ENCODE data around the gene MND1.

Gene MND1

DNA sequence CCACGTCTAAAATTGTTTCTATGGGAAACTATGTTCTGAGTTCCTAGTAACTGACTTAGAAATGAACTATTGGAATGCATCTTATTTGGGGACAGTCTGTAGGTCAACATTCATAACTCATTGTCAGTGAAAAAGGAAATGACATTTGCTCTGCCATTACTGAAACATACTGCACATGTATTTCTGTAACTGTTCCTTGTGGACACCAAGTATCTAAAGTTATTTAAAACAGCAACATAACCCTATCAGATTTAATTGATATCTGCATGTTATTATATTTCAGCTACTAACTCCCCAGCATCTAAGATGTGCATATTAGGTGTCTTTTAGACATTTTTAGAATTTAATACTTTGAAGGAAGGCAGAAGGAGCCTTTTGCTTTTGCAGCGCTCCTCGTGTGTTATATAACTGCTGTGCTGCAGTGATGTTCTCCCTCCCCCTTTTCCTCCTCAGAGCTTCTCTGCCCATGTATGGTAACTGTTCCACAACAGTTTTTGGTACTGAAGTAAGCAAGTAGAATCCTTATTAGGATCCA lies 84.5 kb downstream of the MND1 start:
- no peak overlapping the region for H3K18ac ChIP-seq (ENCODE audit: low read depth in 1 of 2, low read length in 2 of 2)
- H2BK120ac ChIP-seq (ENCODE audit: low read depth, low read length), result no peak overlapping the region
- no peak overlapping the region for H3K4me2 ChIP-seq (ENCODE audit: low read length, poor library complexity, severe bottlenecking)
- no peak overlapping the region for H2BK15ac ChIP-seq (ENCODE audit: low read depth, poor library complexity, severe bottlenecking)
- no peaks in the 10 kb centered on the region for H3K4me1 ChIP-seq (ENCODE audit: control insufficient read depth, insufficient read depth, low read depth, low read length)
- H3K9ac ChIP-seq (ENCODE audit: low read length), result no peak overlapping the region
- H4K8ac ChIP-seq (ENCODE audit: low read length), result no peak overlapping the region
- no peaks in the 10 kb centered on the region for H3K9me3 ChIP-seq (ENCODE audit: control insufficient read depth, low read length)
- no peak overlapping the region for H2AK5ac ChIP-seq (ENCODE audit: low read length, severe bottlenecking)
- no peak overlapping the region for H2BK12ac ChIP-seq (ENCODE audit: low read length in 2 of 2)
- no peak overlapping the region for H4K91ac ChIP-seq (ENCODE audit: low read length)
- H3K27me3 ChIP-seq (ENCODE audit: control insufficient read depth in 1 of 2, insufficient read depth in 1 of 2, low read length in 2 of 2), result peaks cover 0 to 3% of the 10 kb centered on the region in 2 experiments
- no peak overlapping the region for H3K27ac ChIP-seq (ENCODE audit: low read length, poor library complexity, severe bottlenecking)
- no peak for DNase-seq
- no peak overlapping the region for H3K23ac ChIP-seq (ENCODE audit: low read length in 2 of 2)
- no CpG with 5 or more reads among the region's 3 CpGs for WGBS
- H2BK5ac ChIP-seq (ENCODE audit: low read depth, low read length, poor library complexity, severe bottlenecking), result no peak overlapping the region
- H2AFZ ChIP-seq (ENCODE audit: low read depth, low read length), result no peak overlapping the region
- no peak overlapping the region for H3K14ac ChIP-seq (ENCODE audit: low read length in 2 of 2)
- H3K4ac ChIP-seq (ENCODE audit: low read depth in 1 of 2, low read length in 2 of 2), result no peak overlapping the region
- H3K36me3 ChIP-seq (ENCODE audit: control insufficient read depth in 1 of 2, insufficient read depth in 2 of 2, low read depth in 1 of 2, low read length in 2 of 2), result no peaks in the 10 kb centered on the region
- no peak overlapping the region for H3K4me3 ChIP-seq (ENCODE audit: insufficient read depth in 1 of 2, low read depth in 1 of 2, low read length in 2 of 2)
- H3K79me1 ChIP-seq (replicated peaks; ENCODE audit: low read length, poor library complexity, severe bottlenecking), result no peaks in the 10 kb centered on the region

DNA sequence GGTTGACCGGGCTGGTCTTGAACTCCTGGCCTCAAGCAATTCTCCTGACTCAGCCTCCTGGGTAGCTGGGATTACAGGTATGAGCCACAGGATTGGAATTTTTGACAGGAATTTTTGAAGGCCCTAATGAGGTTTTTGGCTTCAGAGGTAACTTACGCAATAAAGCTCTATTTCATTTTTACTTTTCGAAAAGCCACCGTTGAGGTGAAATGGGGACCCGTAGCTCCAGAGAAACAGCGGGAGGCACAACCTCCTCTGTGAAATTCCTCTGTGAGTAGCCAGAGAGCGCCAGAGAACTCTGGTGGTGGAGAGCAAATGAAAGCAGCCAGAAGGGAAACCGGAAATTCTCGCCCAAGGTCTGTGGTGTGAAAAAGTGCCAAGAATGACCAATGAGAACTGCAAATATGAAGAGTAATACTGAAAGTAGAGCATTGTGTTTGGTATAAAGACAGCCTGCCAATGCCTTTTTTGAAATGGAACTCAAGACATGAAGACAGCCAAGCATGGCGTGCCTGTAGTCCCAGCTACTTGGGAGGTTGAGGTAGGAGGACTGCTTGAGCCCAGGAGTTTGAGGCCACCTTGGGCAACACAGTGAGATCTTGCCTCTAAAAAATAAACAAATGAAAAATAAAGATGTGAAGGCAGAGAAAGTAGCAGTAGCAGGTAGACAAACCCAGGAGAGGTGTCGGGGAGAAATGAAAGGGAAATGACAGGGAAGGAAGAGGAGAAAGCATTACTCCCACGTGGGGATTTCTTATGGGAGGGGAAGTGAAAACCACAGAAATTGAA lies 88.7 kb downstream of the MND1 start:
- Histone ChIP-seq H2BK5ac (ENCODE audit: low read depth, low read length, poor library complexity, severe bottlenecking) (no peak overlapping the region), H2BK120ac (ENCODE audit: low read depth, low read length) (no peak overlapping the region), H2AK5ac (ENCODE audit: low read length, severe bottlenecking) (no peak overlapping the region), H3K14ac (ENCODE audit: low read length in 2 of 2) (no peak overlapping the region), H3K18ac (ENCODE audit: low read depth in 1 of 2, low read length in 2 of 2) (no peak overlapping the region), H3K9ac (ENCODE audit: low read length) (no peak overlapping the region), H4K8ac (ENCODE audit: low read length) (peak overlapping the region; percentile 71), H3K9me3 (ENCODE audit: control insufficient read depth, low read length) (no peaks in the 10 kb centered on the region), H3K4me1 (ENCODE audit: control insufficient read depth, insufficient read depth, low read depth, low read length) (no peaks in the 10 kb centered on the region), H3K23ac (ENCODE audit: low read length in 2 of 2) (no peak overlapping the region), H3K4me2 (ENCODE audit: low read length, poor library complexity, severe bottlenecking) (no peak overlapping the region), H3K36me3 (ENCODE audit: control insufficient read depth in 1 of 2, insufficient read depth in 2 of 2, low read depth in 1 of 2, low read length in 2 of 2) (no peaks in the 10 kb centered on the region), H2BK12ac (ENCODE audit: low read length in 2 of 2) (no peak overlapping the region), H4K91ac (ENCODE audit: low read length) (no peak overlapping the region), H2BK15ac (ENCODE audit: low read depth, poor library complexity, severe bottlenecking) (no peak overlapping the region), H3K79me1 (replicated peaks; ENCODE audit: low read length, poor library complexity, severe bottlenecking) (no peaks in the 10 kb centered on the region), H3K4ac (ENCODE audit: low read depth in 1 of 2, low read length in 2 of 2) (no peak overlapping the region), H3K27ac (ENCODE audit: low read length, poor library complexity, severe bottlenecking) (no peak overlapping the region), H3K4me3 (ENCODE audit: insufficient read depth in 1 of 2, low read depth in 1 of 2, low read length in 2 of 2) (no peak overlapping the region), H2AFZ (ENCODE audit: low read depth, low read length) (no peak overlapping the region), H3K27me3 (ENCODE audit: control insufficient read depth in 1 of 2, insufficient read depth in 1 of 2, low read length in 2 of 2) (peaks cover 0 to 3% of the 10 kb centered on the region in 2 experiments)
- WGBS, result 84% methylated on average over 11 of the region's 12 CpGs
- peak; percentile 48 for DNase-seq

DNA sequence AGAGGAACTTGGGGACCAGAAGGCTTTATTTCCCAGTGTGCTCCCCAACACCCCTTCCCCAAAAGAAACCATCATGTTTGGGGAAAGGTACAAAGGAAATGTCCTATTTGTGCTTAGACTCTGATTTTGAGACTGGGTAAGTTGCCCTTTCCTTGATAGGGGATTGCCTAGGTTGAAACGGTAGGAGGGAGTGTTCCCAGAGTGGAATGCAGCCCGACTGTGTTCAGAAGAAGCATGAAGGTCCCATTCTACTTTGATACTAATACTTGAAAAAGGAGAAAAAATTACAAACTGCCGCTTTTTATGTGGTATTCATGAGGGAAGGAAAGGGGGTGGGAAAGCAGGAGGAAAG lies 89.2 kb downstream of the MND1 start:
- H2AK5ac ChIP-seq (ENCODE audit: low read length, severe bottlenecking), result no peak overlapping the region
- no peak overlapping the region for H2BK120ac ChIP-seq (ENCODE audit: low read depth, low read length)
- no peak for DNase-seq
- H4K8ac ChIP-seq (ENCODE audit: low read length), result no peak overlapping the region
- no peak overlapping the region for H2BK15ac ChIP-seq (ENCODE audit: low read depth, poor library complexity, severe bottlenecking)
- no peaks in the 10 kb centered on the region for H3K79me1 ChIP-seq (replicated peaks; ENCODE audit: low read length, poor library complexity, severe bottlenecking)
- H3K36me3 ChIP-seq (ENCODE audit: control insufficient read depth in 1 of 2, insufficient read depth in 2 of 2, low read depth in 1 of 2, low read length in 2 of 2), result no peaks in the 10 kb centered on the region
- H3K4ac ChIP-seq (ENCODE audit: low read depth in 1 of 2, low read length in 2 of 2), result no peak overlapping the region
- H3K14ac ChIP-seq (ENCODE audit: low read length in 2 of 2), result no peak overlapping the region
- H3K9ac ChIP-seq (ENCODE audit: low read length), result no peak overlapping the region
- H3K23ac ChIP-seq (ENCODE audit: low read length in 2 of 2), result no peak overlapping the region
- H3K4me2 ChIP-seq (ENCODE audit: low read length, poor library complexity, severe bottlenecking), result no peak overlapping the region
- no peak overlapping the region for H2AFZ ChIP-seq (ENCODE audit: low read depth, low read length)
- no peak overlapping the region for H2BK5ac ChIP-seq (ENCODE audit: low read depth, low read length, poor library complexity, severe bottlenecking)
- H2BK12ac ChIP-seq (ENCODE audit: low read length in 2 of 2), result no peak overlapping the region
- H3K27me3 ChIP-seq (ENCODE audit: control insufficient read depth in 1 of 2, insufficient read depth in 1 of 2, low read length in 2 of 2), result peaks cover 0 to 1% of the 10 kb centered on the region in 2 experiments
- H3K4me3 ChIP-seq (ENCODE audit: insufficient read depth in 1 of 2, low read depth in 1 of 2, low read length in 2 of 2), result no peak overlapping the region
- H3K27ac ChIP-seq (ENCODE audit: low read length, poor library complexity, severe bottlenecking), result no peak overlapping the region
- no peak overlapping the region for H3K18ac ChIP-seq (ENCODE audit: low read depth in 1 of 2, low read length in 2 of 2)
- H4K91ac ChIP-seq (ENCODE audit: low read length), result no peak overlapping the region
- H3K9me3 ChIP-seq (ENCODE audit: control insufficient read depth, low read length), result no peaks in the 10 kb centered on the region
- no CpG with 5 or more reads among the region's 3 CpGs for WGBS
- no peaks in the 10 kb centered on the region for H3K4me1 ChIP-seq (ENCODE audit: control insufficient read depth, insufficient read depth, low read depth, low read length)

DNA sequence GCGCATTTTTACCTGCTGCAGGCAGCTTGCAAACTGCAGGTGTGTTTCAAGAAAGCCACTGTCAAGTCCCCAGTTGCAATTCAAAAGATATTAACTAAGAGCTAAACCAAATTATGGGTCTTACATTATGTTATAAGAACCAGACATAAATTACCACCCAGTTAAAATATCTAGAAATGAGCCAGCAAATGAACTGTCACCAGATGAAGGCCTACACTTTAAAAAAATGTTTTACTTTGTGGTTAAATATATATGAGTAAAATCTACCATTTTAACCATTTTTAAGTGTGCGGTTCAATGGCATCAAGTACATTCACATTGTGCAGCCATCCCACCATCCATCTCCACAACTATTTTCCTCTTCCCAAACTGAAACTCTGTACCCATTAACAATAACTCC lies 89.7 kb downstream of the MND1 start:
- Histone ChIP-seq H2BK5ac (ENCODE audit: low read depth, low read length, poor library complexity, severe bottlenecking) (no peak overlapping the region), H3K4ac (ENCODE audit: low read depth in 1 of 2, low read length in 2 of 2) (no peak overlapping the region), H4K8ac (ENCODE audit: low read length) (no peak overlapping the region), H3K79me1 (replicated peaks; ENCODE audit: low read length, poor library complexity, severe bottlenecking) (no peaks in the 10 kb centered on the region), H3K14ac (ENCODE audit: low read length in 2 of 2) (no peak overlapping the region), H3K9ac (ENCODE audit: low read length) (no peak overlapping the region), H2AFZ (ENCODE audit: low read depth, low read length) (no peak overlapping the region), H2BK12ac (ENCODE audit: low read length in 2 of 2) (no peak overlapping the region), H3K27ac (ENCODE audit: low read length, poor library complexity, severe bottlenecking) (no peak overlapping the region), H4K91ac (ENCODE audit: low read length) (no peak overlapping the region), H3K23ac (ENCODE audit: low read length in 2 of 2) (no peak overlapping the region), H3K4me2 (ENCODE audit: low read length, poor library complexity, severe bottlenecking) (no peak overlapping the region), H3K27me3 (ENCODE audit: control insufficient read depth in 1 of 2, insufficient read depth in 1 of 2, low read length in 2 of 2) (no peaks in the 10 kb centered on the region), H2BK15ac (ENCODE audit: low read depth, poor library complexity, severe bottlenecking) (no peak overlapping the region), H3K18ac (ENCODE audit: low read depth in 1 of 2, low read length in 2 of 2) (no peak overlapping the region), H2AK5ac (ENCODE audit: low read length, severe bottlenecking) (no peak overlapping the region), H3K9me3 (ENCODE audit: control insufficient read depth, low read length) (no peaks in the 10 kb centered on the region), H2BK120ac (ENCODE audit: low read depth, low read length) (no peak overlapping the region), H3K36me3 (ENCODE audit: control insufficient read depth in 1 of 2, insufficient read depth in 2 of 2, low read depth in 1 of 2, low read length in 2 of 2) (no peaks in the 10 kb centered on the region), H3K4me3 (ENCODE audit: insufficient read depth in 1 of 2, low read depth in 1 of 2, low read length in 2 of 2) (no peak overlapping the region), H3K4me1 (ENCODE audit: control insufficient read depth, insufficient read depth, low read depth, low read length) (no peaks in the 10 kb centered on the region)
- no peak for DNase-seq
- WGBS, result 98% methylated on average over 2 of the region's 2 CpGs
